ENCODE data around the gene SOCS7.

SOCS7 gene

GRCh38 chr17:38358586-38359513 is 7.2 kb downstream of the SOCS7 start:
- DNase-seq (ENCODE audit: low read depth, low spot score) = no peak

GRCh38 chr17:38361694-38362465 is 10.2 kb downstream of the SOCS7 start:
- DNase-seq (ENCODE audit: low read depth, low spot score) = no peak

GRCh38 chr17:38363016-38363415 is 11.4 kb downstream of the SOCS7 start:
- DNase-seq (ENCODE audit: low read depth, low spot score) = no peak

GRCh38 chr17:38364741-38365140 is 13.1 kb downstream of the SOCS7 start:
- DNase-seq (ENCODE audit: low read depth, low spot score) = no peak

- no peak for DNase-seq (ENCODE audit: low read depth, low spot score)
Measured at GRCh38 chr17:38369124-38369886, 17.7 kb downstream of the SOCS7 start.

- DNase-seq (ENCODE audit: low read depth, low spot score) = no peak
Measured at GRCh38 chr17:38379448-38379847, 27.8 kb downstream of the SOCS7 start.

GRCh38 chr17:38395090-38395489 is 43.4 kb downstream of the SOCS7 start:
- no peak for DNase-seq (ENCODE audit: low read depth, low spot score)

GRCh38 chr17:38397227-38397626 is 45.6 kb downstream of the SOCS7 start:
- DNase-seq (ENCODE audit: low read depth, low spot score) = no peak

GRCh38 chr17:38400286-38400685 is 48.6 kb downstream of the SOCS7 start:
- no peak for DNase-seq (ENCODE audit: low read depth, low spot score)

GRCh38 chr17:38401459-38401858 is 49.8 kb downstream of the SOCS7 start:
- DNase-seq (ENCODE audit: low read depth, low spot score) = no peak

- no peak for DNase-seq (ENCODE audit: low read depth, low spot score)
Measured at GRCh38 chr17:38402897-38403296, 51.3 kb downstream of the SOCS7 start.

- no peak for DNase-seq (ENCODE audit: low read depth, low spot score)
Measured at GRCh38 chr17:38403491-38403890, 51.8 kb downstream of the SOCS7 start.

- DNase-seq (ENCODE audit: low read depth, low spot score) = no peak
Measured at GRCh38 chr17:38404174-38404943, 52.7 kb downstream of the SOCS7 start.

GRCh38 chr17:38405654-38406053 is 54.0 kb downstream of the SOCS7 start:
- no peak for DNase-seq (ENCODE audit: low read depth, low spot score)

GRCh38 chr17:38410201-38410600 is 58.6 kb downstream of the SOCS7 start:
- DNase-seq (ENCODE audit: low read depth, low spot score) = no peak

- DNase-seq (ENCODE audit: low read depth, low spot score) = no peak
Measured at GRCh38 chr17:38415250-38416194, 63.9 kb downstream of the SOCS7 start.

GRCh38 chr17:38416840-38417209 is 65.2 kb downstream of the SOCS7 start:
- DNase-seq (ENCODE audit: low read depth, low spot score) = no peak

- no peak for DNase-seq (ENCODE audit: low read depth, low spot score)
Measured at GRCh38 chr17:38417210-38417951, 65.7 kb downstream of the SOCS7 start.

- DNase-seq (ENCODE audit: low read depth, low spot score) = no peak
Measured at GRCh38 chr17:38418062-38418692, 66.5 kb downstream of the SOCS7 start.
